Measurements from ENCODE around the gene MAPRE2. TPM values are rescaled to one million over a fixed set of nuclear protein-coding genes. Genes with fewer than 3 reads are reported as not detected.

The MAPRE2 gene
- total and polyA plus RNA-seq, 8 donors = 4.8 to 18.2 (median 10.6) TPM

DNA sequence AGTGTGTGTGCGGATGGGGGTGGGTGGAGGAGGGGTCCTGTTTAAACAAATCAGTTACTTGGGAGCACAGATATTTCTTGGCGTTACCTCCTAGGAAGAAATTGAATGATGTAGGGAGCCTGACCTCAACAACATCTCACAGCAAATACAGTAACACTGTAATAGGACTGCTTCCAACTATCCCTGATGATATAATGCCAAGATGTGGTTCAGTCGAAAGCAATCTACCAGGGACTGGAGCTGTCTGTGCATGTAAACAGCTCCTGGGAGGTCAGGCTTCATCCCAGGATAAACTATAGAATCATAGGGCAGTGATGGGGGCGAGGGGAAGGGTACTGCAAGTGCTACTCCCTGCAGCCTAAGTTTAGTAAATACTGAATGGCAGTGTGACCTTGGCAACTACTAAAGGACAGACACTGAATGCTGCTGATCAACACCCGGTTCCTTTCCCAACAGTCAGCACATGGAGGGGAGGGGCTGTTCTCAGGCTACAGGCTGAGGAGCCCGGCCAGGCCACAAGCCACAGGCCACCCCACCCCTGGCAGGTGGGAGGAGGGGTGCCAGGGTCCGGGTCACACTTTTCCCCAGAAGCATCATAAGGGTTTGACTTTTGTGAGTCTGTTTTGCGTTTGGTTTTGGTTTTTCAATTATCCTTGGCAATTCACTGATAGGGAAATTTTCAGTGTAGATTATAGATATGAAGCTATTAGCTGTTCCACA lies 114.3 kb downstream of the MAPRE2 start:
- ATAC-seq (peak; percentile 87 to 98 (median 95)), DNase-seq (peak in 4 of 6 donors; percentile 39 to 67 (median 47)), FAIRE-seq (no peak)
- 16 to 22% methylated on average over 8 of the region's 8 CpGs for WGBS, 2 donors
- no peak overlapping the region for H3K27ac ChIP-seq
- intact Hi-C loops (cut with DNase I) = no loop called here
- H3K4me3 ChIP-seq = no peak overlapping the region
- TF ChIP-seq CTCF (IDR thresholded peaks at IDR 0.05) = no peak
- peaks cover 0 to 9% (median 0%) of the 10 kb centered on the region in 3 donors for H3K4me1 ChIP-seq
- no peaks in the 10 kb centered on the region for H3K27me3 ChIP-seq
- no peaks in the 10 kb centered on the region for H3K36me3 ChIP-seq
- no peaks in the 10 kb centered on the region for H3K9me3 ChIP-seq

GRCh38 chr18:35157181-35157580 lies 116.0 kb downstream of the MAPRE2 start:
- TF ChIP-seq CTCF (IDR thresholded peaks at IDR 0.05) = no peak
- intact Hi-C loops (cut with DNase I) = no loop called here
- no peak overlapping the region for H3K4me3 ChIP-seq
- H3K27ac ChIP-seq = no peak overlapping the region
- H3K4me1 ChIP-seq = peaks cover 0 to 9% (median 0%) of the 10 kb centered on the region in 3 donors
- no peaks in the 10 kb centered on the region for H3K36me3 ChIP-seq
- FAIRE-seq (no peak), ATAC-seq (no peak), DNase-seq (no peak)
- no peaks in the 10 kb centered on the region for H3K27me3 ChIP-seq
- 96 to 98% methylated on average over 4 of the region's 4 CpGs for WGBS, 2 donors
- H3K9me3 ChIP-seq = no peaks in the 10 kb centered on the region

- FAIRE-seq (no peak), DNase-seq (no peak), ATAC-seq (peak in 1 of 4 donors; percentile 21)
- Histone ChIP-seq H3K36me3 (no peaks in the 10 kb centered on the region), H3K9me3 (no peaks in the 10 kb centered on the region), H3K4me1 (peaks cover 0 to 9% (median 0%) of the 10 kb centered on the region in 3 donors), H3K27me3 (no peaks in the 10 kb centered on the region), H3K27ac (no peak overlapping the region), H3K4me3 (no peak overlapping the region)
- TF ChIP-seq CTCF (IDR thresholded peaks at IDR 0.05) = no peak
- 90% methylated on average over 5 of the region's 5 CpGs for WGBS, 2 donors
- intact Hi-C loops (cut with DNase I) = no loop called here
Measured at GRCh38 chr18:35158728-35159450, 117.7 kb downstream of the MAPRE2 start.

DNA sequence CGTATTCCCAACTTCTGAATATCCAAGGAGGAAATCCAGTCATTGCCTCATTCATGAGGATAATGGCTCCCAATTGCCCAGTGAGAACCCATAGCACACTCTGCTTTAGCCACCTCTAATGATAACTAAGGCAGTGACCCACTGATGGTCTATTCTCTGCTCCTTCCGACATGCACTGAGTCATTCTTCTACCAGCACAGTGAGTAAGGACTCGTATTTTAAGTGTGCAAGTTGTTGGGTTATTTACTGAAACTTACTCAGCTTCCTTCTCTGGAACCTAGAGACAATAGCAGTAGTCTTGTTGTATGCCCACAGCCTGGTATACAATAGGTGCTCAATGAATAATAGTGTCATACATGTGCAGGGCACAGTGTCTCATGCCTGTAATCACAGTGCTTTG lies 118.6 kb downstream of the MAPRE2 start:
- no peak overlapping the region for H3K27ac ChIP-seq
- ATAC-seq (no peak), DNase-seq (no peak), FAIRE-seq (no peak)
- no peaks in the 10 kb centered on the region for H3K9me3 ChIP-seq
- no peak overlapping the region for H3K4me3 ChIP-seq
- 94 to 97% methylated on average over 3 of the region's 3 CpGs for WGBS, 2 donors
- intact Hi-C loops (cut with DNase I) = no loop called here
- H3K4me1 ChIP-seq = peaks cover 0 to 9% (median 0%) of the 10 kb centered on the region in 3 donors
- H3K36me3 ChIP-seq = no peaks in the 10 kb centered on the region
- no peak for TF ChIP-seq CTCF (IDR thresholded peaks at IDR 0.05)
- H3K27me3 ChIP-seq = no peaks in the 10 kb centered on the region

DNA sequence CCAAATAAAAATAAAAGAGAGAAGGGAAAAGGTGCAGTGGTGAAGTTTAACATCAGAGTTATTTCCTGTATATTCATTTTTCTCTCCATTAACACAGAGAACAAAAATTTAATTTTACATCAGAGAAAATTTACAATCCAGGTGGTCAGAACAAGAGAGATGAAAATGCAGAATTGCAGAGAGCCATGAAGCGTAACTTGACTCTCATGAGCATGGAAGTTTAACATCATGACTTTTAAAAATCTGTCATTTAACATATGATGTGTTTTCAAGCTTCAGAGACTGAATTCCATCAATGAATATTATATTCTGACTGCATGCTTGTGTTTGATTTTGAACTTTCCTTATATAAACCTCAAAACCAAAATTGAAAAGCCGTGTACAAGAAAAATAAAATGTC lies 120.3 kb downstream of the MAPRE2 start:
- TF ChIP-seq CTCF (IDR thresholded peaks at IDR 0.05) = no peak

More for the DNA sequence above, 120.3 kb downstream of the MAPRE2 start:
- ATAC-seq = no peak
- intact Hi-C loops (cut with DNase I) = no loop called here
- Histone ChIP-seq H3K4me1 (no peaks in the 10 kb centered on the region), H3K9me3 (no peaks in the 10 kb centered on the region), H3K4me3 (no peak overlapping the region), H3K27ac (no peak overlapping the region), H3K36me3 (no peaks in the 10 kb centered on the region), H3K27me3 (no peaks in the 10 kb centered on the region)
- 71 to 78% methylated on average over 2 of the region's 2 CpGs for WGBS, 2 donors
- no peak for DNase-seq
- no peak for FAIRE-seq
